Stimulated activated naive B cell treated with anti-CD40 and anti-IgM and Interleukin-4, amounts not matched to agents 10 μg/mL and 1 μg/mL and 100 μg/mL, for 72 hours (primary cell): ENCODE data around the gene MRPL50.
"Not testable (repeated sequence)": the region's sequence is repeated elsewhere in the genome, so short reads cannot be mapped to it uniquely, and the experiment has no call there.

Source experiments
- ATAC-seq, 2 donors: fragments of 150-1000 bp; cut with Tn5 transposase; replicated peaks; 2 replicates each; pipeline ENCODE4 v1.10.0; 2021; ENCODE audit warnings: moderate library complexity in 1 of 2
- DNase-seq: peaks from one replicate; pipeline ENCODE4 v3.0.0; 2021
- H3K27ac Mint-ChIP-seq: one replicate; pipeline ENCODE4 v1.8.0; 2022; ENCODE audit warnings: mild to moderate bottlenecking, mixed read lengths
- H3K27me3 Mint-ChIP-seq, 2 donors: one replicate each; pipeline ENCODE4 v1.8.0; 2022; ENCODE audit warnings: mixed read lengths in 2 of 2
- H3K36me3 Mint-ChIP-seq, 2 donors: one replicate each; pipeline ENCODE4 v1.8.0; 2022; ENCODE audit warnings: mixed read lengths in 2 of 2, mild to moderate bottlenecking in 1 of 2
- H3K4me1 Mint-ChIP-seq, 2 donors: one replicate each; pipeline ENCODE4 v1.8.0; 2022; ENCODE audit warnings: mixed read lengths in 2 of 2, mild to moderate bottlenecking in 1 of 2
- H3K4me3 Mint-ChIP-seq, 2 donors: one replicate each; pipeline ENCODE4 v1.8.0; 2022; ENCODE audit warnings: mild to moderate bottlenecking in 2 of 2, mixed read lengths in 2 of 2, moderate library complexity in 1 of 2
- H3K9me3 Mint-ChIP-seq, 2 donors: one replicate each; pipeline ENCODE4 v1.8.0; 2022; ENCODE audit warnings: mixed read lengths in 2 of 2, mild to moderate bottlenecking in 1 of 2

MRPL50 gene

GRCh38 chr9:101403516-101404285, 5.3 kb upstream of the MRPL50 start:
- Mint-ChIP-seq H3K27me3 (no peaks in the 10 kb centered on the region), H3K4me1 (peaks cover 25 to 37% of the 10 kb centered on the region in 2 donors), H3K9me3 (peaks cover 29% of the 10 kb centered on the region in 2 donors), H3K36me3 (peaks cover 77 to 84% of the 10 kb centered on the region in 2 donors), H3K4me3 (no peak overlapping the region), H3K27ac (no peak overlapping the region)
- ATAC-seq (no peak), DNase-seq (no peak)

DNA sequence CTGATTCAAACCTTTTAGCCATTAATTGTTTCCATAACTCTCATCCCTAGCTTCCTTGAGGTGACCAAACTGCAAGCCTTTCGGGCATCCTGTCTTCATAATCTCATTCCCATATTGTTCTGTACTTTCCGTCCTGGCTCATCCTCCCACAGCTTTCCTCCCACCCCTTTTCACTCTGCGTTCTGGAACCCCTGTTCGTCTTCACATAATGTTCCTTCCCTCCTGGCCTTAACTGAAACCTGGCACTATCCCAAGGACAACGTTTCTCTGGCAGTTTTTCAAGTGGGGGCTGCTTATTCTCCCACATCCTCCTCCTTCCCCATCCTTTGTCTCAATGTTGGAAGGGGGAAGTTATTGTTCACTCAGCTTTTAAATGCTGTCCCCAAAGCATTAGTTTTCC, 1.7 kb upstream of the MRPL50 start:
- H3K4me3 Mint-ChIP-seq: peak overlapping the region; percentile 95 to 96
- peaks cover 51 to 61% of the 10 kb centered on the region in 2 donors for H3K36me3 Mint-ChIP-seq
- DNase-seq (no peak), ATAC-seq (no peak)
- no peaks in the 10 kb centered on the region for H3K27me3 Mint-ChIP-seq
- H3K9me3 Mint-ChIP-seq: peaks cover 10 to 15% of the 10 kb centered on the region in 2 donors
- H3K27ac Mint-ChIP-seq: peak overlapping the region; percentile 28
- H3K4me1 Mint-ChIP-seq: peaks cover 31 to 57% of the 10 kb centered on the region in 2 donors

GRCh38 chr9:101399643-101399970, 1.2 kb upstream of the MRPL50 start:
- ATAC-seq: no peak
- peak overlapping the region; percentile 95 to 96 for H3K4me3 Mint-ChIP-seq
- H3K27me3 Mint-ChIP-seq: no peaks in the 10 kb centered on the region
- peaks cover 34 to 62% of the 10 kb centered on the region in 2 donors for H3K4me1 Mint-ChIP-seq
- H3K36me3 Mint-ChIP-seq: peaks cover 51 to 61% of the 10 kb centered on the region in 2 donors
- no peak overlapping the region for H3K27ac Mint-ChIP-seq
- H3K9me3 Mint-ChIP-seq: peaks cover 8 to 10% of the 10 kb centered on the region in 2 donors
- DNase-seq: no peak

GRCh38 chr9:101398930-101399642, 668 bp upstream of the MRPL50 start:
- peak; percentile 4 to 10 for ATAC-seq
- H3K4me1 Mint-ChIP-seq: peaks cover 37 to 68% of the 10 kb centered on the region in 2 donors
- H3K27me3 Mint-ChIP-seq: no peaks in the 10 kb centered on the region
- peaks cover 53 to 61% of the 10 kb centered on the region in 2 donors for H3K36me3 Mint-ChIP-seq
- peak overlapping the region; percentile 98 for H3K27ac Mint-ChIP-seq
- H3K9me3 Mint-ChIP-seq: peaks cover 10 to 11% of the 10 kb centered on the region in 2 donors
- H3K4me3 Mint-ChIP-seq: peak overlapping the region; percentile 95 to 96
- no peak for DNase-seq

GRCh38 chr9:101397746-101398067, 711 bp downstream of the MRPL50 start:
- H3K4me3 Mint-ChIP-seq: peak overlapping the region; percentile 95 to 96
- peak overlapping the region; percentile 98 for H3K27ac Mint-ChIP-seq
- peaks cover 51 to 60% of the 10 kb centered on the region in 2 donors for H3K36me3 Mint-ChIP-seq
- no peaks in the 10 kb centered on the region for H3K27me3 Mint-ChIP-seq
- DNase-seq (no peak), ATAC-seq (no peak)
- peaks cover 8 to 11% of the 10 kb centered on the region in 2 donors for H3K9me3 Mint-ChIP-seq
- H3K4me1 Mint-ChIP-seq: peaks cover 35 to 67% of the 10 kb centered on the region in 2 donors

- DNase-seq (no peak), ATAC-seq (no peak)
- H3K36me3 Mint-ChIP-seq: peaks cover 49 to 61% of the 10 kb centered on the region in 2 donors
- H3K9me3 Mint-ChIP-seq: peaks cover 12 to 13% of the 10 kb centered on the region in 2 donors
- no peak overlapping the region for H3K27ac Mint-ChIP-seq
- peaks cover 26 to 68% of the 10 kb centered on the region in 2 donors for H3K4me1 Mint-ChIP-seq
- H3K27me3 Mint-ChIP-seq: no peaks in the 10 kb centered on the region
- H3K4me3 Mint-ChIP-seq: no peak overlapping the region
Measured at GRCh38 chr9:101394687-101395086, 3.7 kb downstream of the MRPL50 start.

- peaks cover 12 to 13% of the 10 kb centered on the region in 2 donors for H3K9me3 Mint-ChIP-seq
- H3K4me3 Mint-ChIP-seq: no peak overlapping the region
- no peak overlapping the region for H3K27ac Mint-ChIP-seq
Measured at GRCh38 chr9:101393135-101393534, 5.3 kb downstream of the MRPL50 start.

DNA sequence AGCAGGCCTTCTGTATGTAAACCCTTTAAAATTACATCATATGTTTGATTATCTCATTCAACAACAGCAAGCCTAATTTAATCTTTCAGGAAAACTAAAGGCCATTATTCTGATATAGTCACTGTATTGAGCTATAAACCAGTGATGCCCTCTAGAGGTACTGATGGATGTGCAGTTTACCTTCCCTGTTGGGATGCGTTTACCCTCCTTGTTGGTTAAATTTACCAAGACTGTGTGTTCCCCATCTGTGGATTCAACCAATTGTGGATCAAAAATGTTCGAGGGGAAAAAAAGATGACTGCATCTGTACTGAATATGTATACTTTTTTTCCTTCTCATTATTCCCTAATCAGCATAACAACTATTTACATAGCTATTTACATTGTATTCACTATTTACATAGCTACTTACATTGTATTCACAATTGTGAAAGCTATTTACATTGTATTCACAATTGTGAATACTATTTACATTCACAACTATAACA, 9.9 kb downstream of the MRPL50 start:
- H3K36me3 Mint-ChIP-seq: peaks cover 40 to 54% of the 10 kb centered on the region in 2 donors
- peaks cover 16 to 29% of the 10 kb centered on the region in 2 donors for H3K4me1 Mint-ChIP-seq
- H3K27ac Mint-ChIP-seq: no peak overlapping the region
- H3K4me3 Mint-ChIP-seq: no peak overlapping the region
- H3K27me3 Mint-ChIP-seq: no peaks in the 10 kb centered on the region
- H3K9me3 Mint-ChIP-seq: peaks cover 14 to 19% of the 10 kb centered on the region in 2 donors
- DNase-seq (no peak), ATAC-seq (no peak)

More at GRCh38 chr9:101393135-101393534, 5.3 kb downstream of the MRPL50 start:
- DNase-seq: no peak
- no peaks in the 10 kb centered on the region for H3K27me3 Mint-ChIP-seq
- peaks cover 26 to 64% of the 10 kb centered on the region in 2 donors for H3K4me1 Mint-ChIP-seq
- no peak for ATAC-seq
- H3K36me3 Mint-ChIP-seq: peaks cover 52 to 63% of the 10 kb centered on the region in 2 donors

DNA sequence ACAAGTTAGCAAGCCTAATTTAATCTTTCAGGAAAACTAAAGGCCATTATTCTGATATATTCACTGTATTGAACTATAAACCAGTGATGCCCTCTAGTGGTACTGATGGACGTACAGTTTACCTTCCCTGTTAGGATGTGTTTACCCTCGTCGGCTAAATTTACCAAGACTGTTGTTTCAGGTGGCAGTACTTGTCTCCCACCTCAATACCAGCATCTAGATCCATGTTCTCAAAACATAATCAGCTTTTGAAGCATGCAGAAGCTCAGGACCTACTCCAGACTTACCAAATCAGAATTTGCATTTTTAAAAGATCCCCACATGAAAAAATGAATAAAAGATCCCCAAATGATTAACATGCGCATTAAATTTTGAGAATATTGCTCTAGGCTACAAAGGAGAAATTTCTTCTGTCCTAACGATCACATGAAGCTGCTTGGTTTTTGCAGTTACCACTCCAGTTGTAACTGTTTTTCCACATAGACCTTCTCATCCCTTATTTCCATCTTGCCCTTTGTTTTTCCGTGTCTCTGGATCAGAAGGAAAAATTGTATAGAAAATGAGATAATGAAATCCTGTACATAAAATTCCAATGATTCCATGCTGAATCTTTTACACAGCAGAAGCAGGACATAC, 10.4 kb downstream of the MRPL50 start:
- H3K4me1 Mint-ChIP-seq: peaks cover 14 to 26% of the 10 kb centered on the region in 2 donors
- H3K4me3 Mint-ChIP-seq: no peak overlapping the region
- peaks cover 36 to 50% of the 10 kb centered on the region in 2 donors for H3K36me3 Mint-ChIP-seq
- H3K27ac Mint-ChIP-seq: peak overlapping the region; percentile 14
- H3K9me3 Mint-ChIP-seq: peaks cover 12 to 16% of the 10 kb centered on the region in 2 donors
- no peak for DNase-seq
- no peaks in the 10 kb centered on the region for H3K27me3 Mint-ChIP-seq
- peak; percentile 76 to 86 for ATAC-seq

GRCh38 chr9:101384873-101385536, 13.4 kb downstream of the MRPL50 start, which contains the start of gene BAAT:
BAAT (minus strand) TSS chr9:101385006; CDS start chr9:101371404, 13,602 bp downstream.
- H3K27ac Mint-ChIP-seq: peak within 1 kb of the TSS; percentile 47
- DNase-seq, H3K9me3 Mint-ChIP-seq, ATAC-seq, H3K4me3 Mint-ChIP-seq, H3K27me3 Mint-ChIP-seq, H3K4me1 Mint-ChIP-seq: not testable (repeated sequence)
- H3K36me3 Mint-ChIP-seq: peaks cover 14 to 21% of the 10 kb centered on the region in 2 donors

GRCh38 chr9:101383361-101383760, 15.1 kb downstream of the MRPL50 start:
- no peak for ATAC-seq
- DNase-seq: no peak
- peaks cover 8 to 10% of the 10 kb centered on the region in 2 donors for H3K9me3 Mint-ChIP-seq
- peaks cover 13 to 20% of the 10 kb centered on the region in 2 donors for H3K36me3 Mint-ChIP-seq
- no peaks in the 10 kb centered on the region for H3K27me3 Mint-ChIP-seq
- no peak overlapping the region for H3K4me3 Mint-ChIP-seq
- peaks cover 0 to 2% of the 10 kb centered on the region in 2 donors for H3K4me1 Mint-ChIP-seq
- no peak overlapping the region for H3K27ac Mint-ChIP-seq

GRCh38 chr9:101381833-101382342, 16.5 kb downstream of the MRPL50 start:
- ATAC-seq (no peak), DNase-seq (no peak)
- no peak overlapping the region for H3K4me3 Mint-ChIP-seq
- H3K36me3 Mint-ChIP-seq: peaks cover 9 to 20% of the 10 kb centered on the region in 2 donors
- H3K27ac Mint-ChIP-seq: no peak overlapping the region
- peaks cover 6 to 9% of the 10 kb centered on the region in 2 donors for H3K27me3 Mint-ChIP-seq
- H3K9me3 Mint-ChIP-seq: peaks cover 15 to 16% of the 10 kb centered on the region in 2 donors
- no peaks in the 10 kb centered on the region for H3K4me1 Mint-ChIP-seq

DNA sequence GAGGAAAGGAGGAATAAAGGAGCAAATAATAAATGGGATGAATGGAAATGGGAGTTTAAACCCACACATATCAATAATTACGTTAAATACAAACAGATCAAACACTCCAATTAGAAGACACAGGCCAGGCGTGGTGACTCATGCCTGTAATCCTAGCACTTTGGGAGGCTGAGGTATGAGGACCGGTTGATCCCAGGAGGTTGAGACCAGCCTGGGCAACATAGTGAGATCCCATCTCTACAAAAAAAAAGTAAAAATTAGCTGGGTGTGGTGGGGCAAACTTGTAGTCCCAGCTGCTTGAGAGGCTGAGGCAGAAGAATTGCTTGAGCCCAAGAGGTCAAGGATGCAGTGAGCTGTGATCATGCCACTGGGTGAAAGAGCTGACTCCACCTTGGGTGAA, 17.3 kb downstream of the MRPL50 start:
- H3K4me1 Mint-ChIP-seq: no peaks in the 10 kb centered on the region
- H3K9me3 Mint-ChIP-seq: peaks cover 15 to 16% of the 10 kb centered on the region in 2 donors
- DNase-seq (no peak), ATAC-seq (no peak)
- H3K27ac Mint-ChIP-seq: no peak overlapping the region
- H3K36me3 Mint-ChIP-seq: peaks cover 9 to 20% of the 10 kb centered on the region in 2 donors
- no peak overlapping the region for H3K4me3 Mint-ChIP-seq
- peaks cover 7 to 14% of the 10 kb centered on the region in 2 donors for H3K27me3 Mint-ChIP-seq
